ENCODE measurements around the gene MTHFS.
"Not testable (repeated sequence)": the region's sequence is repeated elsewhere in the genome, so short reads cannot be mapped to it uniquely, and the experiment has no call there.

The MTHFS gene

GRCh38 chr15:79896634-79897379 lies at the start of gene MTHFS:
MTHFS (minus strand) TSS chr15:79897014; CDS start chr15:79896988, 26 bp downstream.
- peak; percentile 85 for DNase-seq

- DNase-seq = no peak
Observed at GRCh38 chr15:79944622-79945021, 47.8 kb upstream of the MTHFS start.

- peak; percentile 28 for DNase-seq
Observed at GRCh38 chr15:79943820-79944219, 47.0 kb upstream of the MTHFS start.

- no peak for DNase-seq
Observed at GRCh38 chr15:79942741-79943481, 46.1 kb upstream of the MTHFS start.

- DNase-seq = no peak
Observed at GRCh38 chr15:79939399-79939798, 42.6 kb upstream of the MTHFS start.

- no peak for DNase-seq
Observed at GRCh38 chr15:79938143-79938542, 41.3 kb upstream of the MTHFS start.

GRCh38 chr15:79935556-79936201 lies 38.9 kb upstream of the MTHFS start:
- not testable (repeated sequence) for DNase-seq

GRCh38 chr15:79933231-79933630 lies 36.4 kb upstream of the MTHFS start:
- no peak for DNase-seq

GRCh38 chr15:79932447-79932846 lies 35.6 kb upstream of the MTHFS start:
- DNase-seq = no peak

- DNase-seq = no peak
Observed at GRCh38 chr15:79930516-79930915, 33.7 kb upstream of the MTHFS start.

GRCh38 chr15:79929412-79929811 lies 32.6 kb upstream of the MTHFS start:
- DNase-seq = no peak

GRCh38 chr15:79926116-79926515 lies 29.3 kb upstream of the MTHFS start:
- not testable (repeated sequence) for DNase-seq

GRCh38 chr15:79924379-79924778 lies 27.6 kb upstream of the MTHFS start:
- no peak for DNase-seq

GRCh38 chr15:79923515-79924169 lies 26.8 kb upstream of the MTHFS start:
- peak; percentile 100 for DNase-seq

GRCh38 chr15:79923079-79923514 lies 26.3 kb upstream of the MTHFS start:
- peak; percentile 77 for DNase-seq

GRCh38 chr15:79922512-79923078 lies 25.8 kb upstream of the MTHFS start:
- DNase-seq = no peak

GRCh38 chr15:79919749-79920511 lies 23.1 kb upstream of the MTHFS start:
- no peak for DNase-seq

GRCh38 chr15:79919090-79919748 lies 22.4 kb upstream of the MTHFS start:
- no peak for DNase-seq

- no peak for DNase-seq
Observed at GRCh38 chr15:79918278-79918677, 21.5 kb upstream of the MTHFS start.

- no peak for DNase-seq
Observed at GRCh38 chr15:79916502-79917132, 19.8 kb upstream of the MTHFS start.
